ENCODE measurements around the gene TESPA1.

- TF ChIP-seq EZH2 (IDR thresholded peaks at IDR 0.05; ENCODE audit: low read length, unreplicated experiment) (no peak), CTCF (conservative IDR thresholded peaks at IDR 0.05; ENCODE audit: low read depth, low read length) (no peak), EZH2phosphoT487 (IDR thresholded peaks at IDR 0.05; ENCODE audit: borderline replicate concordance, low read length) (no peak)
Measured at GRCh38 chr12:54973556-54973955, 11.0 kb downstream of the TESPA1 start.
